ENCODE results near the gene FAAP20.

FAAP20 gene

GRCh38 chr1:2234762-2235113 is 40.2 kb upstream of the FAAP20 start:
- H3K4me1 ChIP-seq = peaks cover 2% of the 10 kb centered on the region
- H3K9me3 ChIP-seq = no peaks in the 10 kb centered on the region
- H3K4me3 ChIP-seq (ENCODE audit: low read depth, low read length) = no peak overlapping the region
- H3K27me3 ChIP-seq = no peaks in the 10 kb centered on the region
- H3K36me3 ChIP-seq = no peaks in the 10 kb centered on the region
- TF ChIP-seq, protein P1, sequence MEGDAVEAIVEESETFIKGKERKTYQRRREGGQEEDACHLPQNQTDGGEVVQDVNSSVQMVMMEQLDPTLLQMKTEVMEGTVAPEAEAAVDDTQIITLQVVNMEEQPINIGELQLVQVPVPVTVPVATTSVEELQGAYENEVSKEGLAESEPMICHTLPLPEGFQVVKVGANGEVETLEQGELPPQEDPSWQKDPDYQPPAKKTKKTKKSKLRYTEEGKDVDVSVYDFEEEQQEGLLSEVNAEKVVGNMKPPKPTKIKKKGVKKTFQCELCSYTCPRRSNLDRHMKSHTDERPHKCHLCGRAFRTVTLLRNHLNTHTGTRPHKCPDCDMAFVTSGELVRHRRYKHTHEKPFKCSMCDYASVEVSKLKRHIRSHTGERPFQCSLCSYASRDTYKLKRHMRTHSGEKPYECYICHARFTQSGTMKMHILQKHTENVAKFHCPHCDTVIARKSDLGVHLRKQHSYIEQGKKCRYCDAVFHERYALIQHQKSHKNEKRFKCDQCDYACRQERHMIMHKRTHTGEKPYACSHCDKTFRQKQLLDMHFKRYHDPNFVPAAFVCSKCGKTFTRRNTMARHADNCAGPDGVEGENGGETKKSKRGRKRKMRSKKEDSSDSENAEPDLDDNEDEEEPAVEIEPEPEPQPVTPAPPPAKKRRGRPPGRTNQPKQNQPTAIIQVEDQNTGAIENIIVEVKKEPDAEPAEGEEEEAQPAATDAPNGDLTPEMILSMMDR (IDR thresholded peaks at IDR 0.05; ENCODE audit: low read depth, low read length) = no peak
- no peak for DNase-seq

GRCh38 chr1:2233997-2234761 is 39.6 kb upstream of the FAAP20 start:
- TF ChIP-seq, protein P1 (IDR thresholded peaks at IDR 0.05; ENCODE audit: low read depth, low read length) = no peak
- H3K9me3 ChIP-seq = no peaks in the 10 kb centered on the region
- H3K4me3 ChIP-seq (ENCODE audit: low read depth, low read length) = no peak overlapping the region
- H3K4me1 ChIP-seq = no peaks in the 10 kb centered on the region; the same call in 1 of the 2 replicates
- no peaks in the 10 kb centered on the region for H3K36me3 ChIP-seq
- no peaks in the 10 kb centered on the region for H3K27me3 ChIP-seq
- DNase-seq = no peak

- H3K4me1 ChIP-seq = no peaks in the 10 kb centered on the region; the same call in 1 of the 2 replicates
- H3K9me3 ChIP-seq = no peaks in the 10 kb centered on the region
- TF ChIP-seq, protein P1 (IDR thresholded peaks at IDR 0.05; ENCODE audit: low read depth, low read length) = no peak
- DNase-seq = no peak
- no peaks in the 10 kb centered on the region for H3K27me3 ChIP-seq
- no peak overlapping the region for H3K4me3 ChIP-seq (ENCODE audit: low read depth, low read length)
- no peaks in the 10 kb centered on the region for H3K36me3 ChIP-seq
Observed at GRCh38 chr1:2233468-2233867, 38.9 kb upstream of the FAAP20 start.

DNA sequence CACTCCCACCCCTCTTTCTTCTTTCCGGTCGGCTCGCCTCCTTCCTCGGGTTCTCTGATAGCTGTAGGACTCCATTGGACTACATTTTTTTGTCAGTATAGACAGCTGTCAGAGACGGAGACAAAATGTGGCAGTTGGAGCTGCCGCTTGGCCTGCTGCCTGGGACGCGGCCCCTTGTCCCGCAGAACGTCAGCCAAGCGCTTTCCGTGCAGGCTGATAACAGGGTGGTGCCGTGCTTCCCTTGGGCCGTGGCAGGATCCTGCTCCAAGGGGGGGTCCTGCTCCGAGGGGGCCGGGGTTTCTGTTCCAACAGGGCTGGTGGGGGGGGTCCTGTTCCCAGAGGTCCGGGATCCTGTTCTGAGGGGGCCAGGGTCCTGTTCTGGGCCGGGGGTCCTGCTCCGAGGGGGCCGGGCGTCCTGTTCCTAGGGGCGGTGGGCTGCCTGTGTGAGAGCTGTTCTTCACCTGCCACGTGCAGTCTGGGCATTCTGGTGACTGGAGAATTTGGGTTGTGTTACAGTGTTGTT is 38.4 kb upstream of the FAAP20 start:
- H3K36me3 ChIP-seq = no peaks in the 10 kb centered on the region
- no peak for DNase-seq
- H3K27me3 ChIP-seq = no peaks in the 10 kb centered on the region
- TF ChIP-seq, protein P1 (IDR thresholded peaks at IDR 0.05; ENCODE audit: low read depth, low read length) = no peak
- no peak overlapping the region for H3K4me3 ChIP-seq (ENCODE audit: low read depth, low read length)
- no peaks in the 10 kb centered on the region; the same call in 1 of the 2 replicates for H3K4me1 ChIP-seq
- no peaks in the 10 kb centered on the region for H3K9me3 ChIP-seq

- H3K4me1 ChIP-seq = no peaks in the 10 kb centered on the region; the same call in 1 of the 2 replicates
- TF ChIP-seq, protein P1 (IDR thresholded peaks at IDR 0.05; ENCODE audit: low read depth, low read length) = no peak
- no peak for DNase-seq
- H3K27me3 ChIP-seq = no peaks in the 10 kb centered on the region
- H3K4me3 ChIP-seq (ENCODE audit: low read depth, low read length) = peak overlapping the region; percentile 71; the same call in 1 of the 2 replicates
- H3K36me3 ChIP-seq = no peaks in the 10 kb centered on the region
- H3K9me3 ChIP-seq = no peaks in the 10 kb centered on the region
Observed at GRCh38 chr1:2232255-2232915, 37.8 kb upstream of the FAAP20 start.
